Measurements from ENCODE around the gene LEP. TPM values are rescaled to one million over a fixed set of nuclear protein-coding genes. Genes with fewer than 3 reads are reported as not detected.

LEP gene
- total RNA-seq = not detected in 2 replicates
- long read RNA-seq = 0 reads

GRCh38 chr7:128240696-128241386 is at the start of gene LEP:
TSS of gene LEP (plus strand) at chr7:128241278. CDS start at chr7:128252019, 10,741 bp downstream.
- H3K4me3 Mint-ChIP-seq = no peak within 1 kb of the TSS
- no peaks in the 10 kb centered on the region for H3K4me1 Mint-ChIP-seq
- no peak within 1 kb of the TSS for H3K27ac Mint-ChIP-seq (ENCODE audit: unreplicated experiment)
- no peak for DNase-seq (ENCODE audit: low read depth, low spot score)
- H3K9me3 Mint-ChIP-seq = peaks cover 5% of the 10 kb centered on the region
- no peaks in the 10 kb centered on the region for H3K36me3 Mint-ChIP-seq (ENCODE audit: low read depth)
- no peak for TF ChIP-seq CTCF (conservative IDR thresholded peaks at IDR 0.05)
- peaks cover 2% of the 10 kb centered on the region for H3K27me3 Mint-ChIP-seq (ENCODE audit: low read depth)

GRCh38 chr7:128192497-128193142 is 48.5 kb upstream of the LEP start:
- H3K4me3 Mint-ChIP-seq = no peak overlapping the region
- H3K27me3 Mint-ChIP-seq (ENCODE audit: low read depth) = peaks cover 36% of the 10 kb centered on the region
- no peaks in the 10 kb centered on the region for H3K4me1 Mint-ChIP-seq
- peaks cover 14% of the 10 kb centered on the region for H3K9me3 Mint-ChIP-seq
- no peak for TF ChIP-seq CTCF (conservative IDR thresholded peaks at IDR 0.05)
- peaks cover 6% of the 10 kb centered on the region for H3K36me3 Mint-ChIP-seq (ENCODE audit: low read depth)
- no peak for DNase-seq (ENCODE audit: low read depth, low spot score)
- no peak overlapping the region for H3K27ac Mint-ChIP-seq (ENCODE audit: unreplicated experiment)

- no peak for DNase-seq (ENCODE audit: low read depth, low spot score)
Measured at GRCh38 chr7:128194533-128195282, 46.4 kb upstream of the LEP start.

GRCh38 chr7:128197589-128197988 is 43.5 kb upstream of the LEP start:
- peaks cover 14% of the 10 kb centered on the region for H3K9me3 Mint-ChIP-seq
- H3K4me3 Mint-ChIP-seq = no peak overlapping the region
- H3K36me3 Mint-ChIP-seq (ENCODE audit: low read depth) = peaks cover 6% of the 10 kb centered on the region
- DNase-seq (ENCODE audit: low read depth, low spot score) = no peak
- H3K27me3 Mint-ChIP-seq (ENCODE audit: low read depth) = peaks cover 37% of the 10 kb centered on the region
- H3K4me1 Mint-ChIP-seq = peaks cover 17% of the 10 kb centered on the region
- H3K27ac Mint-ChIP-seq (ENCODE audit: unreplicated experiment) = no peak overlapping the region
- TF ChIP-seq CTCF (conservative IDR thresholded peaks at IDR 0.05) = no peak

More at GRCh38 chr7:128194533-128195282, 46.4 kb upstream of the LEP start:
- Mint-ChIP-seq H3K4me1 (no peaks in the 10 kb centered on the region), H3K9me3 (peaks cover 14% of the 10 kb centered on the region), H3K4me3 (no peak overlapping the region), H3K36me3 (ENCODE audit: low read depth) (peaks cover 6% of the 10 kb centered on the region), H3K27ac (ENCODE audit: unreplicated experiment) (no peak overlapping the region), H3K27me3 (ENCODE audit: low read depth) (peaks cover 29% of the 10 kb centered on the region)
- TF ChIP-seq CTCF (conservative IDR thresholded peaks at IDR 0.05) = no peak

- Mint-ChIP-seq H3K4me3 (no peak overlapping the region), H3K9me3 (peaks cover 14% of the 10 kb centered on the region), H3K27me3 (ENCODE audit: low read depth) (peaks cover 42% of the 10 kb centered on the region), H3K27ac (ENCODE audit: unreplicated experiment) (no peak overlapping the region), H3K4me1 (peaks cover 17% of the 10 kb centered on the region), H3K36me3 (ENCODE audit: low read depth) (peaks cover 6% of the 10 kb centered on the region)
- DNase-seq (ENCODE audit: low read depth, low spot score) = no peak
- no peak for TF ChIP-seq CTCF (conservative IDR thresholded peaks at IDR 0.05)
Measured at GRCh38 chr7:128197989-128198580, 43.0 kb upstream of the LEP start.
